ENCODE results near the gene GZMH. TPM values are rescaled to one million over a fixed set of nuclear protein-coding genes. Genes with fewer than 3 reads are reported as not detected.

The GZMH gene
- total RNA-seq, 2 donors from 2014 or later = 0.93 TPM; not detected in 1

GRCh38 chr14:24632761-24633160 lies 23.3 kb upstream of the GZMH start:
- Histone ChIP-seq H3K27ac (no peak overlapping the region), H3K9me3 (no peaks in the 10 kb centered on the region), H3K36me3 (no peaks in the 10 kb centered on the region), H3K27me3 (no peaks in the 10 kb centered on the region), H3K4me1 (no peaks in the 10 kb centered on the region), H3K4me3 (no peak overlapping the region)
- TF ChIP-seq, protein P1, sequence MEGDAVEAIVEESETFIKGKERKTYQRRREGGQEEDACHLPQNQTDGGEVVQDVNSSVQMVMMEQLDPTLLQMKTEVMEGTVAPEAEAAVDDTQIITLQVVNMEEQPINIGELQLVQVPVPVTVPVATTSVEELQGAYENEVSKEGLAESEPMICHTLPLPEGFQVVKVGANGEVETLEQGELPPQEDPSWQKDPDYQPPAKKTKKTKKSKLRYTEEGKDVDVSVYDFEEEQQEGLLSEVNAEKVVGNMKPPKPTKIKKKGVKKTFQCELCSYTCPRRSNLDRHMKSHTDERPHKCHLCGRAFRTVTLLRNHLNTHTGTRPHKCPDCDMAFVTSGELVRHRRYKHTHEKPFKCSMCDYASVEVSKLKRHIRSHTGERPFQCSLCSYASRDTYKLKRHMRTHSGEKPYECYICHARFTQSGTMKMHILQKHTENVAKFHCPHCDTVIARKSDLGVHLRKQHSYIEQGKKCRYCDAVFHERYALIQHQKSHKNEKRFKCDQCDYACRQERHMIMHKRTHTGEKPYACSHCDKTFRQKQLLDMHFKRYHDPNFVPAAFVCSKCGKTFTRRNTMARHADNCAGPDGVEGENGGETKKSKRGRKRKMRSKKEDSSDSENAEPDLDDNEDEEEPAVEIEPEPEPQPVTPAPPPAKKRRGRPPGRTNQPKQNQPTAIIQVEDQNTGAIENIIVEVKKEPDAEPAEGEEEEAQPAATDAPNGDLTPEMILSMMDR (IDR thresholded peaks at IDR 0.05) = no peak
- no peak for DNase-seq (ENCODE audit: low spot score)

DNA sequence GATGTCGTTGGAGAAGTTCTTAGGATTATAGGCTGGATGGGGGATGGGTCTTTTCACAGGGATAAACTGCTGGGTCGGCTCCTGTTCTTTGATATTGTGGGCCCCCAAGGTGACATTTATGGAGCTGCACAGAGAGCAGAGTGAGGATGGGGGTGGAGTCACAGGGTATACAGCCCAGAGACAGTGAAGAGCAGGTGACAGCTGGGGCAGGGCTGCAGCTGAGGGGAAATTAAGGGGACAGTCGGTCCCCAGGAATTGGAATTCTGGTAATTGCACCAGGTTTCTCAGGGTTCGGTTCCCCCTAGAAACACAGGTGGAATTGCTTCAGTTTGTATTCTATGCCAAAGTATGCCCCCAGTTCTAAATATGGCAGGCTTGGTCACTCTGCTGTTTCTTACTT lies 22.9 kb upstream of the GZMH start:
- Histone ChIP-seq H3K27ac (no peak overlapping the region), H3K4me3 (no peak overlapping the region)
- DNase-seq (ENCODE audit: low spot score) = no peak

GRCh38 chr14:24631749-24632335 lies 22.4 kb upstream of the GZMH start:
- H3K9me3 ChIP-seq = no peaks in the 10 kb centered on the region
- TF ChIP-seq, protein P1 (IDR thresholded peaks at IDR 0.05) = no peak
- H3K27ac ChIP-seq = no peak overlapping the region
- no peaks in the 10 kb centered on the region for H3K36me3 ChIP-seq
- H3K4me3 ChIP-seq = no peak overlapping the region
- no peak for DNase-seq (ENCODE audit: low spot score)
- no peaks in the 10 kb centered on the region for H3K27me3 ChIP-seq
- no peaks in the 10 kb centered on the region for H3K4me1 ChIP-seq

More for the DNA sequence above, 22.9 kb upstream of the GZMH start:
- Histone ChIP-seq H3K27me3 (no peaks in the 10 kb centered on the region), H3K36me3 (no peaks in the 10 kb centered on the region), H3K4me1 (no peaks in the 10 kb centered on the region), H3K9me3 (no peaks in the 10 kb centered on the region)
- TF ChIP-seq, protein P1 (IDR thresholded peaks at IDR 0.05) = no peak

DNA sequence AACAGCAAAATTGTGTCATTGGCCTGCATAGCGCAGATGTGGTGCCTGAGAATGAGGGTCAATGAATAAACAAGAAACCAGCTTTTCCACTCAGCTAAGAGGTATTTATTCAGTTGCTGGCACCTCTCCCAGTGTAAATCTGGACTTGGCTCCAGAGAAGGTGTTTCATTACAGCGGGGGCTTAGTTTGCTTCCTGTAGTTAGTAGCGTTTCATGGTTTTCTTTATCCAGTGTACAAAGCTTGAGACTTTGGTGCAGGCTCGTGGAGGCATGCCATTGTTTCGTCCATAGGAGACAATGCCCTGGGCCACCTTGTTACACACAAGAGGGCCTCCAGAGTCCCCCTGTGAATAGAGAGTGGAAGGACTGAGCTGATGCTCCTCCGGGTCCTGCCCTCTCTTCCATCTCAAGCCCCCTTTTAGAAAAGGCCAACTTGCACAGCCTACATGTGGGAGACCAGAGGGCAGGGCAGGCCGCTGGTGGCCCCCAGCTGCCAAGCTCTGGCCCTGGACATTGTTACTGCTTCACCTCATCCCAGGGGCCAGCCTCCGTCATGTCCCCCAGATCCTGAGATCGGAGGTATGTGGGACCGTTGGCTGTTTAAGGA lies 21.5 kb upstream of the GZMH start:
- DNase-seq (ENCODE audit: low spot score) = no peak
- TF ChIP-seq, protein P1 (IDR thresholded peaks at IDR 0.05) = no peak

GRCh38 chr14:24630087-24630871 lies 20.8 kb upstream of the GZMH start:
- no peaks in the 10 kb centered on the region for H3K27me3 ChIP-seq
- no peaks in the 10 kb centered on the region for H3K36me3 ChIP-seq
- DNase-seq (ENCODE audit: low spot score) = no peak
- TF ChIP-seq, protein P1 (IDR thresholded peaks at IDR 0.05) = no peak
- H3K9me3 ChIP-seq = no peaks in the 10 kb centered on the region
- no peaks in the 10 kb centered on the region for H3K4me1 ChIP-seq
- H3K4me3 ChIP-seq = no peak overlapping the region
- no peak overlapping the region for H3K27ac ChIP-seq

More for the DNA sequence above, 21.5 kb upstream of the GZMH start:
- Histone ChIP-seq H3K27me3 (no peaks in the 10 kb centered on the region), H3K36me3 (no peaks in the 10 kb centered on the region), H3K9me3 (no peaks in the 10 kb centered on the region), H3K4me1 (no peaks in the 10 kb centered on the region), H3K27ac (no peak overlapping the region), H3K4me3 (no peak overlapping the region)
